WI38 (cell line): ENCODE data around the gene PRSS38.

Experiments used
- H3K4me3 ChIP-seq: 2 replicates; pipeline ENCODE4 v1.5.1; 2011; ENCODE audit warnings: low read depth, mild to moderate bottlenecking, control low read depth, low read length
- CTCF ChIP-seq: IDR thresholded peaks from 2 replicates; pipeline ENCODE4 v1.5.1; 2012; ENCODE audit warnings: low read depth, mild to moderate bottlenecking, control low read depth, low read length

The PRSS38 gene

GRCh38 chr1:227769047-227769935 is 46.2 kb upstream of the PRSS38 start:
- H3K4me3 ChIP-seq = no peak overlapping the region
- TF ChIP-seq CTCF = no peak

GRCh38 chr1:227769936-227770494 is 45.5 kb upstream of the PRSS38 start:
- TF ChIP-seq CTCF = no peak
- H3K4me3 ChIP-seq = no peak overlapping the region

GRCh38 chr1:227770812-227771211 is 44.7 kb upstream of the PRSS38 start:
- TF ChIP-seq CTCF = no peak
- H3K4me3 ChIP-seq = no peak overlapping the region

- TF ChIP-seq CTCF = no peak
- no peak overlapping the region for H3K4me3 ChIP-seq
These were observed 44.1 kb upstream of the PRSS38 start for GRCh38 chr1:227771326-227771725.

DNA sequence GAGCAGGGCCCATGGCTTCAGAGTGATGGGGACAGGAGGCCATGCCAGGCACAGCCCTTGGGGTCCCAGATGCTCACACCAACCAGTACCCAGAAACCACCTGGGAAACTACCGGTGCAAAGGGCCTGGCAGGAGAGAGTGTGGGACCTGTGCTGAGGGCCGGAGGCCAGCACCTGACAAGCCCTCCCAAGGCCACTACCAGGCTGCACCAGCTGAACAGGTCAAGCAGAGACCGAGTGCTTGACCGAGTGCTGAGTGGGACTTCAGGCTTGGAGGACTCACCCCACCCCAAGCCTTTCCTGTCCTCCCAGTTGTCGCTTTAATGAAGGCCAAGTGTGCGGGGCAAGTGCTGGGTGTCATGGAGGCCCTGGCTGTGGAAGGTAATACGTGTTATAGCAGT is 43.7 kb upstream of the PRSS38 start:
- no peak for TF ChIP-seq CTCF
- no peak overlapping the region for H3K4me3 ChIP-seq

- no peak overlapping the region for H3K4me3 ChIP-seq
- no peak for TF ChIP-seq CTCF
These were observed 41.9 kb upstream of the PRSS38 start for GRCh38 chr1:227773558-227773957.

DNA sequence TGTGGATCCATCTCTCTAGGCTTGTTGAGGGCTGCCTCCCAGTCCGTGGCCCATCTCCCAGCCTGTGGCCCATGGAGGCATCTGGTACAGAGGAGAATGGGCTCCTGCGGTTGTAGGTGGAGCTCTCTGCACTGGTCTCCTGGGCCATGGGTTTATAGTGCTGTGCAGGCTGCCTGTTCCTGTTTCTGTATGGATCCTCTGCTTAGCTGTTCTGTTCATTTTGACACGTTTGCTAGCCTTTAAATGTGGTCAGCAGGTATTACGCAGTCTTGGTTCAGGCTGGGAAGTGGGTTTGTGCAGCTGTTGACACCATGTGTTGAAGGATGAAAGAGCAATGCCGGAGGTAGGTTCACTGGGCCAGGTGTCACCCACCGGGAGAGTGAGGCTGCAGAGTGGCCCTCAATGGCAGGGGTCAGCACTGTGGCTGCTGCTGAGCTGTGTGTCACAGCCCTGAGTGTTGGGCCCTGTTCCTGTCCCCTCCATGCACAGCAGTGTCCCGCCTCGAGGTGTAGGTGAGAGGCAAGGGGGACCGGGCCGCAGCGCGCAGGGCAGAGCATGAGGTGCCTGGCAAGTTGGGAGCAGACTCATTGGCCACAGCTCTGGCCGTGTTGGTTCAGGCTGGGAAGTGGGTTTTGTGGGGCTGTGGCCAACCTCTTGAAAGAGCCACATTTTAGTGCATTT is 41.3 kb upstream of the PRSS38 start:
- no peak overlapping the region for H3K4me3 ChIP-seq
- no peak for TF ChIP-seq CTCF
